Measurements from ENCODE around the gene TSPAN18.

DNA sequence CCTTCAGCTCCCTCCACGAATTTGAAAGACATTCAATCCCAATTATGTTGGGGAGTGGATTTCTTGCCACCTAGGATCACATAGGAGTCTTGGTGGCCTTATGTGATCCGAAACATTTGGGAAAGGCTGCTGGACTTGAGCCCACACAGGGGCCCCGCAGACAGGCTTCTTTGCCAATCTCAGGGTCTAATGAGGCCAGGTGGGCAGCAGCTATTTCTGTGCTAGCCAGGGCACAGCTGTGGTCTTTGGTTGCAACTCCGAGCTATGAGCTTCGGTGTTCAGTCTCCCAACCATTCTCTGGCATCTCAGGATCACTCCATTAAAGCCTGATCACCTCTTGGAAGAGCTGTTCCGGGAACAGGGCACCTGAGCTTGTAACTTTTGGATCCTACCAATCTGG, 139.5 kb downstream of the TSPAN18 start:
- TF ChIP-seq RAD21 (IDR thresholded peaks at IDR 0.05; ENCODE audit: low read depth): no peak
- TF ChIP-seq, protein P1, sequence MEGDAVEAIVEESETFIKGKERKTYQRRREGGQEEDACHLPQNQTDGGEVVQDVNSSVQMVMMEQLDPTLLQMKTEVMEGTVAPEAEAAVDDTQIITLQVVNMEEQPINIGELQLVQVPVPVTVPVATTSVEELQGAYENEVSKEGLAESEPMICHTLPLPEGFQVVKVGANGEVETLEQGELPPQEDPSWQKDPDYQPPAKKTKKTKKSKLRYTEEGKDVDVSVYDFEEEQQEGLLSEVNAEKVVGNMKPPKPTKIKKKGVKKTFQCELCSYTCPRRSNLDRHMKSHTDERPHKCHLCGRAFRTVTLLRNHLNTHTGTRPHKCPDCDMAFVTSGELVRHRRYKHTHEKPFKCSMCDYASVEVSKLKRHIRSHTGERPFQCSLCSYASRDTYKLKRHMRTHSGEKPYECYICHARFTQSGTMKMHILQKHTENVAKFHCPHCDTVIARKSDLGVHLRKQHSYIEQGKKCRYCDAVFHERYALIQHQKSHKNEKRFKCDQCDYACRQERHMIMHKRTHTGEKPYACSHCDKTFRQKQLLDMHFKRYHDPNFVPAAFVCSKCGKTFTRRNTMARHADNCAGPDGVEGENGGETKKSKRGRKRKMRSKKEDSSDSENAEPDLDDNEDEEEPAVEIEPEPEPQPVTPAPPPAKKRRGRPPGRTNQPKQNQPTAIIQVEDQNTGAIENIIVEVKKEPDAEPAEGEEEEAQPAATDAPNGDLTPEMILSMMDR (IDR thresholded peaks at IDR 0.05 in 2 of 3, conservative IDR thresholded peaks at IDR 0.05 in 1 of 3; ENCODE audit: borderline replicate concordance in 1 of 3, insufficient read depth in 1 of 3, low read depth in 2 of 3, low read length in 2 of 3): no peak
- no peak for TF ChIP-seq FOSL1 (IDR thresholded peaks at IDR 0.05; ENCODE audit: low read depth)
- TF ChIP-seq, protein P2, sequence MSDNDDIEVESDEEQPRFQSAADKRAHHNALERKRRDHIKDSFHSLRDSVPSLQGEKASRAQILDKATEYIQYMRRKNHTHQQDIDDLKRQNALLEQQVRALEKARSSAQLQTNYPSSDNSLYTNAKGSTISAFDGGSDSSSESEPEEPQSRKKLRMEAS (IDR thresholded peaks at IDR 0.05): no peak
- TF ChIP-seq POLR2AphosphoS5 (IDR thresholded peaks at IDR 0.05; ENCODE audit: low read depth, low read length): no peak
- TF ChIP-seq ZNF274 (IDR thresholded peaks at IDR 0.05; ENCODE audit: low read depth, low read length): no peak
- no peak for TF ChIP-seq EGR1 (IDR thresholded peaks at IDR 0.05; ENCODE audit: low read depth)
- TF ChIP-seq POLR2A (IDR thresholded peaks at IDR 0.05; ENCODE audit: borderline replicate concordance, extremely low read depth, insufficient read depth, insufficient read length): no peak
- no peak for TF ChIP-seq CEBPB (IDR thresholded peaks at IDR 0.05; ENCODE audit: low read depth)
- TF ChIP-seq EZH2 (IDR thresholded peaks at IDR 0.05): no peak
- no peak for TF ChIP-seq TCF7L2 (IDR thresholded peaks at IDR 0.05; ENCODE audit: borderline replicate concordance, extremely low read depth, insufficient read depth, insufficient read length)
- no peak for TF ChIP-seq SRF (IDR thresholded peaks at IDR 0.05; ENCODE audit: low read depth)

Data from HCT116 (cell line).